HG03439 (cell line): ENCODE measurements around the gene ADGRG3.

Experiments
- ATAC-seq: cut with Tn5 transposase; IDR thresholded peaks from one replicate; pipeline ENCODE4 v1.9.1; 2021; ENCODE audit warnings: mild to moderate bottlenecking, moderate library complexity; ENCODE audit not compliant: unreplicated experiment

ADGRG3 gene

GRCh38 chr16:57734308-57734924 is 66.3 kb downstream of the ADGRG3 start:
- ATAC-seq: no peak

GRCh38 chr16:57734925-57735754 is 67.0 kb downstream of the ADGRG3 start:
- peak; percentile 90 for ATAC-seq

- no peak for ATAC-seq
Observed at GRCh38 chr16:57735755-57736418, 67.8 kb downstream of the ADGRG3 start, which contains the start of gene KATNB1. Gene KATNB1, plus strand, starts transcription at chr16:57735770. Its CDS starts 1,474 bp downstream, at chr16:57737244.

DNA sequence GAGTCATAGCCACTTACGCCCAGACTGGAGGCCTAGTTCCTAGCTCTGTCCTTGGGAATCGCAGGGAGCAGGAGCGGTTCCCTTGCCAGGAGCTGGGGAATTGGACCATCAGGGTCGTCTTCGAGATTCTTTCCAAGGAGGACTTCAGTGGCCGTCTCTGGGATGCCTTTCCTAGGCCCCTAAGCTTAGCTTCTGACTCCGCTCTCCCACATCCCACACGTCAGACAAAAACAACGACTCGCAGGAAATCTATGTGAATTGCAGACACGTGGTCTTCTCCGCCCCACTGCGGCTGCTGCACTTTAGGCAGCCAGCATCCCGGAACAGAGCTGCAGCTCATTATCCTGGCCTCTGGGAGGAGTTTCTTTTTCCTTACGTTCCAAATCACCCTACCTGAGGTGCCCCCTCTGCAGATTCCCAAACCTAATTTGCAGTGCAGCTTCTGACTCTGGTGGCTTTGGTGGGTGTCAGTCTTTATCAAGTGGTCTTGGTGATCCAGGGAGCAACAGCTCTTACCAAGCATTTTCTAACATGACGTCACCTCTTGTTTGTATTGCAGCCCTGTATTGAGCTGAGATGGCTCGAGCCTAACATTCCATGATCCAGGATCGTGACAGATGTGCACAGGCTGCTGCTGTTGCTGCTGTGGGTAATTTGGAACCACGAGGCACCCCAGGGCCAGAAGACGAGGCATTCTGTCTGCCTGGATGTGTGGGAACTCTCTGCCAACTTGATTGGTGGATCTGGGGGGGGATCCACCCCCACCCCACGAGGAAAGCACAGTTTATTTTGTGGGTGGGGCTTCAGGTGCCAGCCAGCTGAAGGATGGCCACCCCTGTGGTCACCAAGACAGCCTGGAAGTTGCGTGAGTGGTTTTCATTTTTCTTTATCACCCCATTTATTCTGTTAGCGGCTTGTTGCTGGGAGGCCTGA is 68.6 kb downstream of the ADGRG3 start:
- ATAC-seq: no peak

GRCh38 chr16:57738844-57739243 is 70.7 kb downstream of the ADGRG3 start:
- ATAC-seq: no peak
